ACHN (cell line): Measurements from ENCODE around the gene FGF10.
A peak's percentile ranks its signal among the peaks of the same experiment; 100 is the strongest.

Experiments used
- DNase-seq: peaks from one replicate; pipeline ENCODE4 v3.0.0-alpha.2; 2015
- in situ Hi-C: cut with HindIII; loops from 2 replicates; pipeline ENCODE4 v1.10.0; 2017; ENCODE audit warnings: low sequenced_read_pairs, low pct_ligation_motif_present, low pct_unique_long_range_greater_than_20kb

The FGF10 gene

GRCh38 chr5:44389090-44389822, at the start of gene FGF10:
FGF10 (minus strand) TSS chr5:44389420; CDS start chr5:44388682, 738 bp downstream.
- peak; percentile 5 for DNase-seq

GRCh38 chr5:44426944-44427343, 37.7 kb upstream of the FGF10 start:
- in situ Hi-C loops = no loop called here
- DNase-seq = no peak

More at GRCh38 chr5:44389090-44389822, at the start of gene FGF10:
- in situ Hi-C loops = no loop called here

- no peak for DNase-seq
- in situ Hi-C loops = no loop called here
Observed at GRCh38 chr5:44412286-44412685, 23.1 kb upstream of the FGF10 start.

- no peak for DNase-seq
- in situ Hi-C loops = no loop called here
Observed at GRCh38 chr5:44402084-44402483, 12.9 kb upstream of the FGF10 start.

- no peak for DNase-seq
- in situ Hi-C loops = no loop called here
Observed at GRCh38 chr5:44401611-44402010, 12.4 kb upstream of the FGF10 start.

GRCh38 chr5:44398382-44398781, 9.2 kb upstream of the FGF10 start:
- in situ Hi-C loops = no loop called here
- no peak for DNase-seq

GRCh38 chr5:44396312-44396711, 7.1 kb upstream of the FGF10 start:
- in situ Hi-C loops = no loop called here
- no peak for DNase-seq

- in situ Hi-C loops = no loop called here
- no peak for DNase-seq
Observed at GRCh38 chr5:44390351-44390750, 1.1 kb upstream of the FGF10 start.

GRCh38 chr5:44389823-44390143, 563 bp upstream of the FGF10 start:
- no peak for DNase-seq
- in situ Hi-C loops = no loop called here

- DNase-seq = no peak
- in situ Hi-C loops = no loop called here
Observed at GRCh38 chr5:44388321-44389089, 715 bp downstream of the FGF10 start.

GRCh38 chr5:44387921-44388320, 1.3 kb downstream of the FGF10 start:
- in situ Hi-C loops = no loop called here

GRCh38 chr5:44387406-44387805, 1.8 kb downstream of the FGF10 start:
- DNase-seq = no peak
- in situ Hi-C loops = no loop called here

More at GRCh38 chr5:44387921-44388320, 1.3 kb downstream of the FGF10 start:
- no peak for DNase-seq

- in situ Hi-C loops = no loop called here
- DNase-seq = no peak
Observed at GRCh38 chr5:44385291-44385900, 3.8 kb downstream of the FGF10 start.

GRCh38 chr5:44384816-44385215, 4.4 kb downstream of the FGF10 start:
- in situ Hi-C loops = no loop called here
- DNase-seq = no peak

GRCh38 chr5:44382894-44383293, 6.3 kb downstream of the FGF10 start:
- DNase-seq = no peak
- in situ Hi-C loops = no loop called here

GRCh38 chr5:44377057-44377456, 12.2 kb downstream of the FGF10 start:
- no peak for DNase-seq
- in situ Hi-C loops = no loop called here

GRCh38 chr5:44372028-44372427, 17.2 kb downstream of the FGF10 start:
- DNase-seq = no peak

GRCh38 chr5:44367203-44367602, 22.0 kb downstream of the FGF10 start:
- in situ Hi-C loops = no loop called here
- DNase-seq = no peak

More at GRCh38 chr5:44372028-44372427, 17.2 kb downstream of the FGF10 start:
- in situ Hi-C loops = no loop called here

GRCh38 chr5:44365345-44365744, 23.9 kb downstream of the FGF10 start:
- no peak for DNase-seq
- in situ Hi-C loops = no loop called here

GRCh38 chr5:44364097-44364496, 25.1 kb downstream of the FGF10 start:
- in situ Hi-C loops = no loop called here
- no peak for DNase-seq
